ENCODE results near the gene ZNF100.
"Not testable (repeated sequence)": the region's sequence is repeated elsewhere in the genome, so short reads cannot be mapped to it uniquely, and the experiment has no call there.

Gene ZNF100

GRCh38 chr19:21758296-21758695 lies 9.1 kb downstream of the ZNF100 start:
- FAIRE-seq (no peak), DNase-seq (ENCODE audit: insufficient read length, low spot score) (no peak)
- no peak for TF ChIP-seq CTCF (IDR thresholded peaks at IDR 0.05; ENCODE audit: insufficient read depth, missing control alignments)

- DNase-seq (ENCODE audit: insufficient read length, low spot score); FAIRE-seq: not testable (repeated sequence)
Observed at GRCh38 chr19:21755555-21755954, 11.8 kb downstream of the ZNF100 start.

GRCh38 chr19:21751384-21751783 lies 16.0 kb downstream of the ZNF100 start:
- DNase-seq (ENCODE audit: insufficient read length, low spot score): no peak
- no peak for TF ChIP-seq CTCF (IDR thresholded peaks at IDR 0.05; ENCODE audit: insufficient read depth, missing control alignments)
- FAIRE-seq: no peak

- FAIRE-seq: no peak
- DNase-seq (ENCODE audit: insufficient read length, low spot score): no peak
- TF ChIP-seq CTCF (IDR thresholded peaks at IDR 0.05; ENCODE audit: insufficient read depth, missing control alignments): no peak
Observed at GRCh38 chr19:21750586-21751128, 16.7 kb downstream of the ZNF100 start.

GRCh38 chr19:21749090-21749489 lies 18.3 kb downstream of the ZNF100 start:
- no peak for FAIRE-seq
- DNase-seq (ENCODE audit: insufficient read length, low spot score): no peak
- no peak for TF ChIP-seq CTCF (IDR thresholded peaks at IDR 0.05; ENCODE audit: insufficient read depth, missing control alignments)

GRCh38 chr19:21748088-21748487 lies 19.3 kb downstream of the ZNF100 start:
- FAIRE-seq (no peak), DNase-seq (ENCODE audit: insufficient read length, low spot score) (no peak)
- TF ChIP-seq CTCF (IDR thresholded peaks at IDR 0.05; ENCODE audit: insufficient read depth, missing control alignments): no peak

- no peak for FAIRE-seq
- no peak for TF ChIP-seq CTCF (IDR thresholded peaks at IDR 0.05; ENCODE audit: insufficient read depth, missing control alignments)
- DNase-seq (ENCODE audit: insufficient read length, low spot score): no peak
Observed at GRCh38 chr19:21740559-21740958, 26.8 kb downstream of the ZNF100 start.

- peak; percentile 74 for FAIRE-seq
Observed at GRCh38 chr19:21726942-21727747, 40.2 kb downstream of the ZNF100 start.

More at GRCh38 chr19:21726942-21727747, 40.2 kb downstream of the ZNF100 start:
- DNase-seq (ENCODE audit: insufficient read length, low spot score): not testable (repeated sequence)
